Neural progenitor cell (in vitro differentiated cells): ENCODE results near the gene QSOX2.

Source experiments
- EZH2 ChIP-seq: fragments of 200-600 bp; sonication (generic); IDR thresholded peaks from 2 replicates; pipeline ENCODE4 v1.6.1; 2017; ENCODE audit warnings: antibody characterized with exemption, mild to moderate bottlenecking, moderate library complexity
- EZH2phosphoT487 ChIP-seq: fragments of 200-600 bp; sonication (generic); IDR thresholded peaks from 2 replicates; pipeline ENCODE4 v1.6.1; 2017; ENCODE audit warnings: antibody characterized with exemption
- TF ChIP-seq, protein P1 (sequence below): fragments of 200-600 bp; sonication (generic); IDR thresholded peaks from 2 replicates; pipeline ENCODE4 v1.5.1; 2017; ENCODE audit warnings: antibody characterized with exemption, mild to moderate bottlenecking

DNA sequence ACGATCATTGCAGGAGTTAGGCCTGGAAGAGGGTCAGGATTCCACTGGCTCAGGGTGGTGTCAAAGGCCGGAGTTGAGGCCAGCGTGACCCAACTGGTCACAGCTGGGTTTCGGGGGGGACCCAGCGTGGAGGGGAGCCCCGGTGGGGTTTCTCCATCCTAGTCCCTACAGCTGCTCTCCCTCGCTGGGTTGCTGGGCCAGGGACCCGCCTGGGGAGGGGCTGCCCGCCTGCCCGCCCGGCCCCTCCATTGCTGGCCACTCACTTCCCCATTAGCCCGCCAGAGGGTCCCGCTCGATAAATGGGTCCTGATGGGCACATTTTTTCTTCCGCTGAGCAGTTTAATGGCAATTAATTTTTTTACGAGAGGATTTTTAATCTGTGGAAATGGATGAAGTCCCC, 49.4 kb upstream of the QSOX2 start:
- TF ChIP-seq, protein P1, sequence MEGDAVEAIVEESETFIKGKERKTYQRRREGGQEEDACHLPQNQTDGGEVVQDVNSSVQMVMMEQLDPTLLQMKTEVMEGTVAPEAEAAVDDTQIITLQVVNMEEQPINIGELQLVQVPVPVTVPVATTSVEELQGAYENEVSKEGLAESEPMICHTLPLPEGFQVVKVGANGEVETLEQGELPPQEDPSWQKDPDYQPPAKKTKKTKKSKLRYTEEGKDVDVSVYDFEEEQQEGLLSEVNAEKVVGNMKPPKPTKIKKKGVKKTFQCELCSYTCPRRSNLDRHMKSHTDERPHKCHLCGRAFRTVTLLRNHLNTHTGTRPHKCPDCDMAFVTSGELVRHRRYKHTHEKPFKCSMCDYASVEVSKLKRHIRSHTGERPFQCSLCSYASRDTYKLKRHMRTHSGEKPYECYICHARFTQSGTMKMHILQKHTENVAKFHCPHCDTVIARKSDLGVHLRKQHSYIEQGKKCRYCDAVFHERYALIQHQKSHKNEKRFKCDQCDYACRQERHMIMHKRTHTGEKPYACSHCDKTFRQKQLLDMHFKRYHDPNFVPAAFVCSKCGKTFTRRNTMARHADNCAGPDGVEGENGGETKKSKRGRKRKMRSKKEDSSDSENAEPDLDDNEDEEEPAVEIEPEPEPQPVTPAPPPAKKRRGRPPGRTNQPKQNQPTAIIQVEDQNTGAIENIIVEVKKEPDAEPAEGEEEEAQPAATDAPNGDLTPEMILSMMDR = no peak
- TF ChIP-seq EZH2 (no peak), EZH2phosphoT487 (no peak)
